ENCODE measurements around the gene SCAF8.

SCAF8 gene

DNA sequence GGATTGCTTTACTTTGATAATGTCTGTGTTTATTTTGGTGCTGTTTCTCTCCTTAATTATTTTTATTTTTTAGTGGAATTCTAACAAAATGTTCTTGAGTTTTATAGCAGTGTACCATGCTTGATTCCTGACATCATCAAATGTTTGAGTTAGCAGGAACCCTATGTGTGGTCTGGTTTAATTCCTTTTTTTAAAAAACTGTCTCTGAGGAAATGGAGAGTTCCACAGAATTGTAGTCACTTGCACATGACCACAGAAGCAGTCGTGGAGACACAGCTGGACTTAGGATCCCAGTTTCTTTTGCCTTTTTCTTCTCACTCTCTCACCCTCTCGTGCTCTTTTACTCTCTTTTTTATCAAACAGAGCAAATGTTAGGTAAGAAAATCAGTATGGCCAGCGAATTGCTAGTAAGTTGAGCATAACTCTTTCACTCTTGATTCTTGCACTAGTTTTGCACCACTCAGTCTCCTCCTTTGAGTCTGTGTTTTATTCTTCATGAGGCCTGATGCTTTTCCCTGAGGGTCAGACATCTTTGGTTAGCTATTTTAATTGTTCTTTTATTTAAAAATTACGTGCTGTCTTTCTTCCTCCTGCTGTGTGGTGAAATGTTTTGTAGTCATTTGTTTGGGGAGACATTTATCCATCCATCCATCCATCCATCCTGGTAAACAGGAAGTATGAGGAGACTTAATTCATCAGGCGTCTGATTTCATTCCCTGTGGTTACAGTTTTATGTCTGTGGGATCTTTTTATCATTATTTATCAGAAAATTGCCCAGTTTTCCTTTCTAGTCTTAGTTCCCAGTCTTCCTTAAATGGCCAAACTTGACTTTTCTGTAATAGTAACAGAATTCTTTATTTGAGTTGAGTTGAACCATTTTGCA is 83.0 kb downstream of the SCAF8 start:
- Histone ChIP-seq H3K4me3 (no peak overlapping the region), H3K27ac (no peak overlapping the region)

DNA sequence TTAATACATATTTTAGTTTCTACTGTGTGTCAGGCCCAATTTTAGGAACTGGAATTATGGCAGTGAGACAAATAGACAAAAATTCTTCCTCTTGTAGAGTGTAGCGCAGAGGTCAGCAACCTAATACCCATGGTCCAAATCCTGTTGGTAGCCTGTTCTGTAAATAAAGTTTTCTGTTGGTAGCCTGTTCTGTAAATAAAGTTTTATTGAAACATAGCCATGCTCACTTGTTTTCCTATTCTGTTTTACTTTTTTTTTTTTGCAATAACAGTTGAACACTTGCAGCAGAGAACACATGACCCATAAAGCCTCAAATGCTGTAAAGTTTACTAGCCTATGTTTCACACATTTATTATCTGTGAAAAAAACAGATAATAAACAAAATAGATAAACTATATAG is 87.9 kb downstream of the SCAF8 start:
- Histone ChIP-seq H3K4me3 (no peak overlapping the region), H3K27ac (no peak overlapping the region)
- TF ChIP-seq, protein P1, sequence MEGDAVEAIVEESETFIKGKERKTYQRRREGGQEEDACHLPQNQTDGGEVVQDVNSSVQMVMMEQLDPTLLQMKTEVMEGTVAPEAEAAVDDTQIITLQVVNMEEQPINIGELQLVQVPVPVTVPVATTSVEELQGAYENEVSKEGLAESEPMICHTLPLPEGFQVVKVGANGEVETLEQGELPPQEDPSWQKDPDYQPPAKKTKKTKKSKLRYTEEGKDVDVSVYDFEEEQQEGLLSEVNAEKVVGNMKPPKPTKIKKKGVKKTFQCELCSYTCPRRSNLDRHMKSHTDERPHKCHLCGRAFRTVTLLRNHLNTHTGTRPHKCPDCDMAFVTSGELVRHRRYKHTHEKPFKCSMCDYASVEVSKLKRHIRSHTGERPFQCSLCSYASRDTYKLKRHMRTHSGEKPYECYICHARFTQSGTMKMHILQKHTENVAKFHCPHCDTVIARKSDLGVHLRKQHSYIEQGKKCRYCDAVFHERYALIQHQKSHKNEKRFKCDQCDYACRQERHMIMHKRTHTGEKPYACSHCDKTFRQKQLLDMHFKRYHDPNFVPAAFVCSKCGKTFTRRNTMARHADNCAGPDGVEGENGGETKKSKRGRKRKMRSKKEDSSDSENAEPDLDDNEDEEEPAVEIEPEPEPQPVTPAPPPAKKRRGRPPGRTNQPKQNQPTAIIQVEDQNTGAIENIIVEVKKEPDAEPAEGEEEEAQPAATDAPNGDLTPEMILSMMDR (IDR thresholded peaks at IDR 0.05) = no peak
- no peak for DNase-seq (ENCODE audit: low spot score)

More for the DNA sequence above, 83.0 kb downstream of the SCAF8 start:
- TF ChIP-seq, protein P1 (IDR thresholded peaks at IDR 0.05) = no peak
- no peak for DNase-seq (ENCODE audit: low spot score)

DNA sequence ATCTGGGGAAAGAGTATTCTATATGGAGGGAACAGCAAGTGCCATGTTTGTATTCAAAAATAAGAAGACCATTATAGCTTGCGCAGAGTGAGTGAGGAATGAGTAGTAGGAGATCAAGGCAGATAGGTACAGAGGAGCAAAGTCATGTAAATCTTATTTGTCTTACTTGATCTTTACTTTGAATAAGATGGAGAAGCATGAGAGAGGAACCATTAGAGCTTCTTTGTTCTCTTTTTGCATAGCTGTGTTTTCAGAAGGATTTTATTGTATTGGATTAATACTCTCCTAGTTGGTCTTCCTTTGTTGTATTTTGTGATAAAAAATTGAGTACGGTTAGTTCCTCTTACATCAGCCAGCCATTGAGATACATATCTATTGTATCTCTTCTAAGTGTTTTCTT is 88.4 kb downstream of the SCAF8 start:
- H3K4me3 ChIP-seq = no peak overlapping the region
- TF ChIP-seq, protein P1 (IDR thresholded peaks at IDR 0.05) = no peak
- DNase-seq (ENCODE audit: low spot score) = no peak
- no peak overlapping the region for H3K27ac ChIP-seq

DNA sequence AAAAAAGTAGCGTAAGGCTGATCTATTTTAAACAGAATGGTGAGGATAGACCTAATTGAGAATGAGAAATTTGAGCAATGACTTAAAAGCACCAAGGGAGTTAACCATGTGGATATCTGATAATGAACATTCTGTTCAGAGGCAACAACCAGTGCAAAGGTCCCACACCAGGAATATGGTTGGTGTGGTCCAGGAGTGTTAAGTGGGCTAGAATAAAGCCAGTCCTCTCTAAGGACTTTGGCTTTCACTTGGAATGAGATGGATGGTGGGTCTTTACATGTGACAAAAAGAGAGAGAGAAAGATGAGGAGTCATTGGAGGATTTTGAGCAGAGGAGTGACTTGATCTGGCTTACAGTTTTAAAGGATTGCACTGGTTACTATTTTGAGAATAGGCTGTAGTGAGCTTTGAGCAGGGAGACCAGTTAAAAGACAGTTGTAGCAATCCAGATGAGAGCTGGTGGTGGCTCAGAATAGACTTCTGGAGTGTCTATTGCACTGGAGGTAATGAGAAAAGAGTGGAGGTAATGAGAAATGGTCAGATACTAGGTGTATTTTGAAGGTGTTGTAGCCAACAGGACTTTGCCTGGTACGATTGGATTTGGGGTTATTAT is 89.8 kb downstream of the SCAF8 start:
- Histone ChIP-seq H3K4me3 (no peak overlapping the region), H3K27ac (no peak overlapping the region)
- TF ChIP-seq, protein P1 (IDR thresholded peaks at IDR 0.05) = no peak
- no peak for DNase-seq (ENCODE audit: low spot score)

DNA sequence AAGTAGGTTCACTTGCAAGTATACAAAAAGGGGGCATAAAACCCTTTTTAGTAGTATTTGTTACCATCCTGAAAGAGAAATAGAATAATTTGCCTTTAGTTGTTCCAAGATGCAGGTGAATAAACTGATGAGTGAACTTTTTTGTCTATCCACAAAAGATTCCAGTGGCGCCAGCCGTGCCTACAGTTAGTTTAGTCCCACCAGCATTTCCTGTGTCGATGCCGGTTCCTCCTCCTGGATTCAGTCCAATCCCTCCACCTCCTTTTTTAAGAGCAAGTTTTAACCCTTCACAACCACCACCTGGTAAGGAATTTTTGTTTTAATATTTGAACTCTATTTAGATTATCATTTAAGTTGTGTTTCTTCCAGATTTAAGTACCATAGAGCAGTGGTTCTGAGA is 90.9 kb downstream of the SCAF8 start:
- no peak overlapping the region for H3K27ac ChIP-seq
- TF ChIP-seq, protein P1 (IDR thresholded peaks at IDR 0.05) = no peak
- H3K4me3 ChIP-seq = no peak overlapping the region
- no peak for DNase-seq (ENCODE audit: low spot score)

DNA sequence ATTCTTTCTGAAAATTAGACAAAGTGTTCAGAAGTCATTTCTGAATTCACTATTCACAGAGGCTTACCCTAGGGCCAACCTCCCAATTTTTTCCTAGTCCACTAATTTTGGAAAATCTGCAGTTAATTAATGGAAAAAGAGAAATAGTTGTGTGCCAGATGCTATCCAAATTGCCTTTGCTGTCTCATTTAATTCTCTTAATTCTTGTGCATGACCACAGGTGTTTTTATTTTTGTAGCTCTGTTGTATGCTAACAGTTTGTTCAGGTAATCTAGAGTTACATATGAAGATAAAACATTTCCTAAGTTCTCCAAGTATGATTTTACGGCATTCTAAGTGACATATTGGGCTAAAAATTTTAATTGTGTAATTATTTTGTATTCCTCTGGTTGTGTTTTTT is 96.8 kb downstream of the SCAF8 start:
- Histone ChIP-seq H3K4me3 (no peak overlapping the region), H3K27ac (no peak overlapping the region)
- DNase-seq (ENCODE audit: low spot score) = no peak
- TF ChIP-seq, protein P1 (IDR thresholded peaks at IDR 0.05) = no peak

DNA sequence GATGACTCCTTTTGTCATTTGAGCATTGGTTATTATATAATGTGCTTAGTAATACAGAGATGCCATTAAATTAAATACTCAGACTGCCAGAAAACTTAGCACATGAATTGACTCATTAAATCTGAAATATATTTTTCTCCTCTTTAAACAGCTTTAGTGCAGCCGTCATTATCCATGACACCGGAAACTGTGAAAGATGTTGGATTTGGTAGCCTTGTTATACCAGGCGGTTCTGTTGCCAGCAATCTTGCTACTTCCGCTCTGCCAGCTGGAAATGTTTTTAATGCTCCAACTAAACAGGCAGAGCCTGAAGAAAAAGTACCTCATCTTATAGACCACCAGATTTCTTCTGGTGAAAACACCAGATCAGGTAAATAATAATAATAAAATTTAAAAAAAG is 97.6 kb downstream of the SCAF8 start:
- DNase-seq (ENCODE audit: low spot score) = no peak
- TF ChIP-seq, protein P1 (IDR thresholded peaks at IDR 0.05) = no peak
- Histone ChIP-seq H3K27ac (no peak overlapping the region), H3K4me3 (no peak overlapping the region)

Data from coronary artery (tissue), 2 donors.